Hepatic stellate cell (primary cell): ENCODE measurements around the gene MRPS26.
A peak's percentile ranks its signal among the peaks of the same experiment; 100 is the strongest.
"Not testable (repeated sequence)": the region's sequence is repeated elsewhere in the genome, so short reads cannot be mapped to it uniquely, and the experiment has no call there.

ENCODE experiments used
- DNase-seq: peaks from one replicate; pipeline ENCODE4 v3.0.0; 2011; ENCODE audit warnings: low spot score

MRPS26 gene

GRCh38 chr20:3074812-3075211 is 29.0 kb downstream of the MRPS26 start:
- DNase-seq = no peak

- not testable (repeated sequence) for DNase-seq
Measured at GRCh38 chr20:3075315-3075714, 29.5 kb downstream of the MRPS26 start.

GRCh38 chr20:3077618-3078134 is 31.8 kb downstream of the MRPS26 start:
- DNase-seq = no peak

DNA sequence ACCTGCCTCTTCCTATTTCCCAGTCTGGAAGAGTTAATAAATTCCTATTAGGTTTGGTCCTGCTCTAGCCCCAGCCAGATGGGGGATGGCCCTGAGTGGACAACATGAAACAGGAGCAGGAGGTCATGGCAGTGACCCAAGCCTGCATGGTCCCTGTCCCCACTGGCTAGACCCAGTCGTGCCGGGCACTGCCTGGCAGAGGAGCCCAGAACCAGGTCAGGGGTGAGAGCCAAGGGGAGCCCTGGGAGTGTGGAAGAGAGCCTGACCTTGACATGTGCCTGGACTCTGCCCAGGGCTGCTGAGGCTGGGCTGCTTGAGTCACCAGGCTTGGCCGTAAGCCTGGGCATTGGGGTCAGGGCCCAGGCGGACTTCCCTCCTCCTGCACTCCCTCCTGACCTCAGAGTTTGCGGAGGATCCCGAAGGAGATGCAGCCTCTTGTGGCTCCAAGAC is 35.1 kb downstream of the MRPS26 start:
- DNase-seq = peak; percentile 65

DNA sequence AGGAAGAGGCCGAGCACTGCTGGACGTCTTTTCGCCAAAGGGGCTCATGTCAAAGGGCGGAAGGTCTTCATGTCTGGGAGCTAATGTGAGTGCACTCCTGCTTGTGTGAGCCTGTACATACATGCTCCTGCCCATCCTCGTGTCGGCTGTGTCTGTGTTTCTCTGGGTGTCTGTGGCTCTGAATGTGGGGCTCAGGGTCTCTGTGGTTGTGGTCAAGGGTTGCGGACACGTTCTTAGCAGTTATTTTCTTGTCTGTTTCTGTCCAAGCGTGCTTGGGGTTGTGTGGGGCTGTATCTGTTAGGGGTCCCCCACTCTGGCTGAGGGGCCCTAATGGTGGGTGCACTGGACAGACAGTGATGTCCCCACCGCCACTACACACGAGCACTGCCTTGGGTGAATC is 35.8 kb downstream of the MRPS26 start:
- no peak for DNase-seq

GRCh38 chr20:3082306-3082951 is 36.6 kb downstream of the MRPS26 start:
- DNase-seq = no peak

GRCh38 chr20:3082955-3083952 is 37.4 kb downstream of the MRPS26 start:
- no peak for DNase-seq

GRCh38 chr20:3084283-3084985 is 38.6 kb downstream of the MRPS26 start, which contains the start of gene AVP:
TSS of gene AVP (minus strand) at chr20:3084724. CDS start at chr20:3084674, 50 bp downstream.
- no peak for DNase-seq

GRCh38 chr20:3084986-3085360 is 39.1 kb downstream of the MRPS26 start:
- DNase-seq = no peak

- DNase-seq = no peak
Measured at GRCh38 chr20:3085571-3086072, 39.8 kb downstream of the MRPS26 start.

GRCh38 chr20:3088031-3088430 is 42.2 kb downstream of the MRPS26 start:
- no peak for DNase-seq

DNA sequence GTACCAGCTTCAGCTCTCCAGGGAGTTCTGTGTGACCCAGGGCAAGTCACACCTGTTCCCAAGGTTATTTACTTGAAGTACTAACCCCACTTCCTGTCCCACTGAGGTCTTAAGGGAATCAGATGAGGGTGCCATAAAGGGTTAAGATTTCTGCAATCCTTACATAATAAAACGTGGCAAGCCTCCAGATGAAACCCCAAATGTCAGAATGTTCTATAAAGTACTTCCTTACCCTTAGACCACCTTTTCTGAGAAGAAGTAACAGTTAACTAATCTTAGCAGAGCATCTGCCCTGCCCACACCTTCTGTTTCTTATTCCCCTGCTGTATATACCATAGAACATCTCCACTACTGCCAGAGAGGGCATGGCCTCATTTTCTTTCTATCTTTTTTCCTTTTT is 44.7 kb downstream of the MRPS26 start:
- DNase-seq = no peak

DNA sequence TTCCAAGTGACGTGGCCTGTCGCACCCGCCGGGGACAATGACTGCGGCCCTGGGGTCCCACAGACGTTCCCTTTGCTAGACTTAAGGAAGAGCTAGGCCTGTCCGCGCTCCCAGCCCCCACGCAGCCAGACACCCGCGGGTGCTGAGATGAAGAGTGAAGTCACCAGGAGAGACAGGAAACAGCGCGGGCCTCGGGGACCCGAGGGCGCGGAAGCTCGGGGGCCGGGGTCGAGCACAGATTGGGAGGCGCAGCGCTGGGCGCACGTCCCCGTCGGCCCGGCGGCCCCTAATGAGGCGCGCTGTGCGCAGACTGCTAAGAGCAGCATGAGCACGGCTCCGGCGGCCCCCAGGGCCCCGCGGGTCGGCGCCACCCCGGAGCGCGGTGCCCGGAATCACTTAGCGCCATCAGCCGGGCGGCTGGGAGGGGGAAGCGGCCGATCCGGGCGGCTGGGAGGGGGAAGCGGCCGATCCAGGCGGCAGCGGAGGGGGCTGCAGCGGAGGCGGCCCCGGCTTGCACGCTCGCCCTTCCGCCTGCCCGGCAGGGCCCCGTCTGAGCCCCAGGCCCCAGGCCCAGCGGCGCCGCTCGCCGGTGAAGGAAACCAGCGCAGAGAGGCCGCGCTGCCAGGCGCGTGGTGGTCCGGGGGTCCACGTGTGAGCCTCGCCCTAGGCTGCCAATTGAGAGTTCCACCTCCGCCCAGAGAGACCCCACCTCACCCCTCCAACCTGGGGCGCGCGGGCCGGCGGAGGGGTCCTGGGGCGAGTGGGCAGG is 46.9 kb downstream of the MRPS26 start:
- no peak for DNase-seq

DNA sequence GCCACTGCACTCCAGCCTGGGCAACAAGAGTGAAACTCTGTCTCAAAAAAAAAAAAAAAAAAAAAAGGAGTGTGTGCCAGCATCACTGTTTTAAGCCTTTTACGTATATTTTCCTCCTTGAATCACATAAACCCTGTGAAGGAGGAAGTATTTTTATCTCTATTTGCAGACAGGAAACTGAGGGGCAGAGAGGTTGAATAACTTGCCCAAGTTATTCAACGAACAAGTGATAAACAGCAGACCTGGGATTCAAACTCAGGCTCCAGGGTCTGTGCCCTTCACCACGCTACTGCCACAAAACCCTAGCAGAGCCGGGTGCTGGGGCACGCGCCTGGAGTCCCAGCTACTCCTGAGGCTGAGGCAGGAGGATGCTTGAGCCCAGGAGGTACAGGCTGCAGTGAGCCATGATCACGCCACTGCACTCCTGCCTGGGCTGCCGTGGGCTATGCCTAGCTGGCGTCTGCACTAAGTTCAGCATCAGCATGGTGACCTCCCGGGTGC is 48.1 kb downstream of the MRPS26 start:
- DNase-seq = no peak

DNA sequence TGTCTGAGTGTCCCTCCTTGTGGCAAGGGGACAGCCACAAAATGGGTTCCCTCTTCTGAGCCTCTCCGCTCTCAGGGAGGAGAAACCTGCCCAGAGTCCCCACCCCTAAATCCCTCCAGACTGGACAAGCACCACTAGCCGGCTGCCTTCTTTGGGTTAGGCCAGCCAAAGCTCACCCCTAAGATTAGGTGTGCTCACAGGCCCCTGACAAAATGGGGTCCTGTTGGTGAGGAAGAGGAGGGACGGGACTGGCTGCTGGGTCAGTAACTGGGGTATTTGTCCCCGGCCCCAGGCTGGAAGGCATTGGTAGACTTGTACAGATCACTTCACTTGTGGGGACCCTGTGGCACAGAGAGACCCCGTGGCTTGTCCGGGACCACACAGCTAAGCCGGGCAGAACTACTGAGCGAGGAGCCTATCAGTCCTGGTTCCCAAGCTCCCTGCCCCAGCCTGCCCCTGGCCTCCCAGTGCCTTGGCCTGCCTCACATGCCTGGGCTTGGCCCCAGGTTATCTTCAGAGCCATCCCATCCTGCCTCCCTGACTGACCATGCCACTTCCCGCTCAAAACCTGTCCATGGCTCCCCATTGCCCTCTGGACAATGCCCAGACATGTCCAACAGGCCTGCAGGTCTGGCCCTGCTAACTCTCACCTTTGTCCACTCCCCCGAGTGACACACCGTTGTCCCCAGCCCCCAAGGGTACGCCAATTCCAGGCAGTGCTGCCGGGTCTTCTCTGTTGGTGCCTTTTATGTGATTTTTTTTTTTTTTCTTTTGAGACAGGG is 49.2 kb downstream of the MRPS26 start:
- no peak for DNase-seq
